Adrenal gland (tissue), 5 donors: ENCODE measurements around the gene TBC1D13.

ENCODE experiments used
- POLR2A ChIP-seq, 2 donors: fragments of 450-650 bp; IDR thresholded peaks; one replicate each; pipeline ENCODE4 v1.6.1; 2017; ENCODE audit warnings: antibody characterized with exemption in 2 of 2, mild to moderate bottlenecking in 2 of 2, moderate library complexity in 1 of 2
- TF ChIP-seq, protein P1 (sequence below), 6 experiments: fragments of 450-650 bp in 4 of 6; fragments of 200-600 bp in 2 of 6; sonication (generic) in 1 of 6; IDR thresholded peaks; 1 replicate in 5 of 6; 2 replicates in 1 of 6; pipeline versions ENCODE4 v1.5.1 to v1.8.0; 2016 to 2021; ENCODE audit warnings: antibody characterized with exemption in 6 of 6, mild to moderate bottlenecking in 2 of 6, moderate library complexity in 1 of 6
- donor health status: DM: no; HTN: no; CAD: no.

DNA sequence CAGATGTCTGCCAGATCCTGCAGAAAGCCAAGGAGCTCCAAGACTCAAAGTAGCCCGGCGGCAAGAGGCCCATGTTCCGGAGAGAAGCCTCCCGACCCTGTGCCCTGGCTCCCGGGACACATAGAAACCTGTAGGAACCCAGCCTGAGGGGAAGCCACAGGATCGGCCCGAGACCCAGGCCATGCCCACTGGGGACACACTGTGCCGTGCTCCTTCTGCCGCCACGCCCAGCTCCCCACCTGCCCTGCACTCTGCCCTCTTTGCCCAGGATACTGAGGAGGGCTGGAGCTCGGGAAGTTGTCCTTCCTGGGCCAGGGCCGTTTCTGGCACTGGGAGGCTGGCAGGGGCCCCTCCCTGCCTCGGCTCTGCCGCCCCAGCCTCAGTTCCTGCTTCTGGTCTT, 20.8 kb downstream of the TBC1D13 start:
- no peak for TF ChIP-seq POLR2A (IDR thresholded peaks at IDR 0.05)
- TF ChIP-seq, protein P1, sequence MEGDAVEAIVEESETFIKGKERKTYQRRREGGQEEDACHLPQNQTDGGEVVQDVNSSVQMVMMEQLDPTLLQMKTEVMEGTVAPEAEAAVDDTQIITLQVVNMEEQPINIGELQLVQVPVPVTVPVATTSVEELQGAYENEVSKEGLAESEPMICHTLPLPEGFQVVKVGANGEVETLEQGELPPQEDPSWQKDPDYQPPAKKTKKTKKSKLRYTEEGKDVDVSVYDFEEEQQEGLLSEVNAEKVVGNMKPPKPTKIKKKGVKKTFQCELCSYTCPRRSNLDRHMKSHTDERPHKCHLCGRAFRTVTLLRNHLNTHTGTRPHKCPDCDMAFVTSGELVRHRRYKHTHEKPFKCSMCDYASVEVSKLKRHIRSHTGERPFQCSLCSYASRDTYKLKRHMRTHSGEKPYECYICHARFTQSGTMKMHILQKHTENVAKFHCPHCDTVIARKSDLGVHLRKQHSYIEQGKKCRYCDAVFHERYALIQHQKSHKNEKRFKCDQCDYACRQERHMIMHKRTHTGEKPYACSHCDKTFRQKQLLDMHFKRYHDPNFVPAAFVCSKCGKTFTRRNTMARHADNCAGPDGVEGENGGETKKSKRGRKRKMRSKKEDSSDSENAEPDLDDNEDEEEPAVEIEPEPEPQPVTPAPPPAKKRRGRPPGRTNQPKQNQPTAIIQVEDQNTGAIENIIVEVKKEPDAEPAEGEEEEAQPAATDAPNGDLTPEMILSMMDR (IDR thresholded peaks at IDR 0.05): no peak
